K562 treated with DMSO at 1 percent for 4 hours (cell line): Measurements from ENCODE around the gene ACOT13. TPM values are rescaled to one million over a fixed set of nuclear protein-coding genes. Genes with fewer than 3 reads are reported as not detected.

ENCODE experiments used
- total RNA-seq: library from RNA; unstranded; fragments of 300-600 nt; gene quantifications from 2 replicates; pipeline ENCODE4 v1.2.3, GENCODE V29; 2022; ENCODE audit not compliant: insufficient read depth

The ACOT13 gene
- 14.2 and 17.3 TPM in 2 replicates for total RNA-seq

GRCh38 chr6:24666641-24667377 is at the start of gene ACOT13, which contains the start of gene TDP2:
Gene ACOT13 (plus strand): TSS chr6:24667077. CDS start chr6:24667264, 187 bp downstream.
Gene TDP2 (minus strand): TSS chr6:24666899. CDS start chr6:24666862, 37 bp downstream.

GRCh38 chr6:24719125-24719971 is 52.5 kb downstream of the ACOT13 start, which contains the start of gene C6orf62:
Gene C6orf62 (minus strand): TSS chr6:24719154. CDS start chr6:24718668, 486 bp downstream.

Other genes starting within 250 kb of the ACOT13 start
- gene GPLD1, start 177.5 kb upstream of the ACOT13 start, total RNA-seq, result 0.44 and 0.46 TPM in 2 replicates
- 5.2 and 7.4 TPM in 2 replicates for gene ALDH5A1, start 172.1 kb upstream of the ACOT13 start, total RNA-seq
- gene KIAA0319, start 20.9 kb upstream of the ACOT13 start, total RNA-seq, result not detected in 2 replicates
- 29.3 and 32.2 TPM in 2 replicates for gene TDP2, start 178 bp upstream of the ACOT13 start, total RNA-seq
- 58.3 and 62.6 TPM in 2 replicates for gene C6orf62, start 52.1 kb downstream of the ACOT13 start, total RNA-seq
- 123 and 132 TPM in 2 replicates for gene GMNN, start 107.9 kb downstream of the ACOT13 start, total RNA-seq
- gene ARMH2, start 131.8 kb downstream of the ACOT13 start, total RNA-seq, result not detected in 2 replicates